K562 (cell line): Measurements from ENCODE around the gene ADM5. TPM values are rescaled to one million over a fixed set of nuclear protein-coding genes. Genes with fewer than 3 reads are reported as not detected.

Source experiments
- ATAC-seq: fragments of 200-7000 bp; cut with Tn5 transposase; 3 replicates; pipeline ENCODE4 v1.9.1; 2020; ENCODE audit warnings: moderate library complexity
- BruUV-seq: library from RNA; stranded (reverse); fragments of 400-500 nt; replicated peaks from 2 replicates; lab custom pipeline; 2021; lab: Mats Ljungman, UMichigan
- CTCF ChIA-PET: fragments of 300-600 bp; formaldehyde crosslinking; extraction: SDS; loops from one replicate; lab custom pipeline; 2021; ENCODE audit warnings: low intra/inter-chr PET ratio; lab: Yijun Ruan, JAX
- POLR2A ChIA-PET: fragments of 300-600, 350-650 bp; sonication (Branson Sonifier 250); formaldehyde crosslinking; extraction: SDS; loops from one replicate; lab custom pipeline; 2021; ENCODE audit warnings: antibody characterized with exemption, inconsistent platforms; lab: Yijun Ruan, JAX
- DNase-seq, 4 experiments: peaks; one replicate each; pipeline versions ENCODE4 v3.0.0 to v3.0.0-alpha.2; 2011 to 2018; ENCODE audit warnings: low spot score in 3 of 4, mixed read lengths in 3 of 4; ENCODE audit errors: extremely low read depth in 1 of 4
- FAIRE-seq: peaks from 2 replicates; lab custom pipeline; 2011; peaks lifted over from hg19 to GRCh38; lab: Jason Lieb, UNC
- H2AFZ ChIP-seq: 2 replicates; pipeline ENCODE4 v1.6.0; 2011; ENCODE audit warnings: low read depth, low read length, control low read depth, inconsistent platforms
- H3K27ac ChIP-seq: fragments of 200-600 bp; 3 replicates; pipeline ENCODE4 v1.8.0; 2011; ENCODE audit warnings: low read depth, mild to moderate bottlenecking, control low read depth, inconsistent platforms, low read length, moderate library complexity, mixed read lengths; ENCODE audit errors: extremely low read depth
- H3K27me3 ChIP-seq, 2 experiments: fragments of 300-600 bp in 1 of 2; 2 replicates in 1 of 2; 3 replicates in 1 of 2; pipeline versions ENCODE4 v1.6.0 to v1.8.0; 2011; ENCODE audit warnings: inconsistent platforms in 2 of 2, low read length in 2 of 2, mild to moderate bottlenecking in 1 of 2, mixed read lengths in 1 of 2, moderate library complexity in 1 of 2; ENCODE audit not compliant: control insufficient read depth in 2 of 2, insufficient read depth in 2 of 2
- H3K36me3 ChIP-seq: fragments of 300-600 bp; 3 replicates; pipeline ENCODE4 v1.8.0; 2011; ENCODE audit warnings: mild to moderate bottlenecking, low read length, inconsistent platforms; ENCODE audit not compliant: control insufficient read depth, insufficient read depth
- H3K4me1 ChIP-seq, 2 experiments: fragments of 200-600 bp in 1 of 2; replicated peaks in 1 of 2; 2 replicates in 1 of 2; 3 replicates in 1 of 2; pipeline versions ENCODE4 v1.5.1 to v1.8.0; 2011; ENCODE audit warnings: inconsistent platforms in 2 of 2, low read length in 2 of 2, mild to moderate bottlenecking in 1 of 2, mixed read lengths in 1 of 2, moderate library complexity in 1 of 2; ENCODE audit not compliant: control insufficient read depth in 2 of 2, insufficient read depth in 2 of 2
- H3K4me2 ChIP-seq: 2 replicates; pipeline ENCODE4 v1.6.1; 2011; ENCODE audit warnings: low read length, control low read depth, inconsistent platforms, mixed read lengths; ENCODE audit not compliant: insufficient read depth
- H3K4me3 ChIP-seq: fragments of 200-600 bp; sonication (generic), shearing (Covaris generic); 2 replicates; pipeline ENCODE4 v1.5.1; 2016; ENCODE audit warnings: control low read depth, inconsistent platforms
- H3K79me2 ChIP-seq: fragments of 200-600 bp; 3 replicates; pipeline ENCODE4 v1.8.0; 2011; ENCODE audit warnings: low read length, inconsistent platforms; ENCODE audit not compliant: control insufficient read depth, insufficient read depth
- H3K9ac ChIP-seq, 2 experiments: 2 replicates each; pipeline versions ENCODE4 v1.6.0 to v1.6.1; 2011; ENCODE audit warnings: low read depth in 2 of 2, low read length in 2 of 2, control low read depth in 1 of 2, inconsistent platforms in 1 of 2, mild to moderate bottlenecking in 1 of 2, mixed read lengths in 1 of 2; ENCODE audit not compliant: insufficient read depth in 1 of 2
- H3K9me1 ChIP-seq: one replicate; pipeline ENCODE4 v1.6.0; 2011; ENCODE audit warnings: inconsistent platforms, mild to moderate bottlenecking, low read length, moderate library complexity; ENCODE audit not compliant: control insufficient read depth, insufficient read depth
- H3K9me3 ChIP-seq: replicated peaks from 2 replicates; pipeline ENCODE4 v1.5.1; 2011; ENCODE audit warnings: low read depth, low read length, inconsistent platforms; ENCODE audit not compliant: control insufficient read depth, insufficient read depth
- H4K20me1 ChIP-seq: replicated peaks from 2 replicates; pipeline ENCODE4 v1.6.1; 2011; ENCODE audit warnings: low read length, inconsistent platforms, mixed read lengths; ENCODE audit not compliant: control insufficient read depth, insufficient read depth
- ARID1B ChIP-seq: fragments of 450-650 bp; IDR thresholded peaks from 2 replicates; pipeline ENCODE4 v1.6.1; 2016; ENCODE audit warnings: antibody characterized with exemption, mild to moderate bottlenecking, inconsistent platforms
- CREM ChIP-seq: IDR thresholded peaks from 2 replicates; pipeline ENCODE4 v1.6.1; 2014; ENCODE audit warnings: antibody characterized with exemption, low read depth
- ESRRA ChIP-seq: fragments of 450-650 bp; IDR thresholded peaks from 2 replicates; pipeline ENCODE4 v1.6.1; 2014; ENCODE audit warnings: low read depth, mild to moderate bottlenecking, moderate library complexity, borderline replicate concordance
- GABPB1 ChIP-seq: sonication (generic); formaldehyde crosslinking; IDR thresholded peaks from 2 replicates; pipeline ENCODE4 v1.8.0; 2022; ENCODE audit warnings: mild to moderate bottlenecking, missing genetic modification reagents
- HDAC1 ChIP-seq, 2 experiments: fragments of 450-650 bp; IDR thresholded peaks; 2 replicates each; pipeline ENCODE4 v1.6.1; 2016 to 2017; ENCODE audit warnings: inconsistent platforms in 1 of 2, mild to moderate bottlenecking in 1 of 2, moderate library complexity in 1 of 2
- LCOR ChIP-seq: sonication (generic); formaldehyde crosslinking; IDR thresholded peaks from 2 replicates; pipeline ENCODE4 v1.8.0; 2022; ENCODE audit warnings: mild to moderate bottlenecking, missing genetic modification reagents
- MAFG ChIP-seq: fragments of 450-650 bp; conservative IDR thresholded peaks from 2 replicates; pipeline ENCODE4 v1.6.1; 2016; ENCODE audit warnings: missing genetic modification characterization, missing compliant biosample characterization
- MECOM ChIP-seq: fragments of 250-450 bp; sonication (Bioruptor Pico); IDR thresholded peaks from 2 replicates; pipeline ENCODE4 v1.8.0; 2022; ENCODE audit warnings: inconsistent platforms
- NBN ChIP-seq: fragments of 450-650 bp; IDR thresholded peaks from 2 replicates; pipeline ENCODE4 v1.6.1; 2016; ENCODE audit warnings: low read depth, mild to moderate bottlenecking
- PHF20 ChIP-seq: fragments of 450-650 bp; IDR thresholded peaks from 2 replicates; pipeline ENCODE4 v1.6.1; 2018; ENCODE audit not compliant: partially characterized antibody
- PTBP1 ChIP-seq: fragments of 200-400 bp; formaldehyde crosslinking; IDR thresholded peaks from 2 replicates; pipeline ENCODE4 v1.6.1; 2017; ENCODE audit warnings: low read depth, low read length
- SRSF7 ChIP-seq: fragments of 200-400 bp; formaldehyde crosslinking; optimal IDR thresholded peaks from 2 replicates; pipeline ENCODE3; 2017; ENCODE audit warnings: mild to moderate bottlenecking, low read depth, low read length
- TARDBP ChIP-seq: fragments of 450-650 bp; IDR thresholded peaks from 2 replicates; pipeline ENCODE4 v1.6.1; 2016
- TCFL5 ChIP-seq: fragments of 250-450 bp; sonication (Bioruptor Pico); conservative IDR thresholded peaks from 2 replicates; pipeline ENCODE4 v1.6.1; 2021; ENCODE audit warnings: mild to moderate bottlenecking, moderate library complexity, matching md5 sums
- XRCC3 ChIP-seq: fragments of 450-650 bp; IDR thresholded peaks from 2 replicates; pipeline ENCODE4 v1.6.1; 2017; ENCODE audit warnings: mild to moderate bottlenecking, moderate library complexity
- ZNF444 ChIP-seq: fragments of 250-450 bp; sonication (Bioruptor Pico); IDR thresholded peaks from 2 replicates; pipeline ENCODE4 v1.4.0; 2020; ENCODE audit warnings: mild to moderate bottlenecking, moderate library complexity
- WGBS: fragments of 100-300 bp; shearing (Covaris generic); methylation state at CpG from one replicate; pipeline ENCODE4 v1.1.6; 2016; ENCODE audit warnings: low coverage, mixed read lengths; ENCODE audit not compliant: insufficient coverage; ENCODE audit errors: missing lambda C conversion rate; 5-methylcytosine and 5-hydroxymethylcytosine counted together
- in situ Hi-C: fragments of 300-500 bp; cut with MboI; formaldehyde crosslinking; loops from 4 replicates; pipeline ENCODE4 v1.15.0; 2018; ENCODE audit warnings: inconsistent platforms, mixed read lengths
- intact Hi-C: fragments of 100-400 bp; cut with micrococcal nuclease; formaldehyde crosslinking; loops from 2 replicates; pipeline ENCODE4 v1.14.2; 2022
- polyA plus RNA-seq, 8 experiments: library from polyadenylated mRNA; depleted of rRNA in 4 of 8; stranded (reverse) in 5 of 8; unstranded in 3 of 8; fragments of >200 nt; fragmentation: Nextera tagmentation in 2 of 8; fragmentation: Illumina TruSeq in 1 of 8; extraction: Ambion mirVana in 2 of 8; extraction: Trizol in 1 of 8; gene quantifications; 2 replicates each; pipeline versions ENCODE4 v1.2.1 to v1.2.3, GENCODE V29; 2011 to 2014; ENCODE audit warnings: inconsistent platforms in 1 of 8, missing spikeins in 1 of 8
- total RNA-seq, 7 experiments: library from RNA; depleted of rRNA in 6 of 7; stranded (reverse); fragments of >200 nt in 6 of 7; fragmentation: Illumina TruSeq in 2 of 7; extraction: Trizol in 2 of 7; gene quantifications; 2 replicates each; pipeline versions ENCODE4 v1.2.1 to v1.2.3, GENCODE V29; 2011 to 2021; ENCODE audit warnings: low replicate concordance in 1 of 7
- TF ChIP-seq, protein P1 (sequence below): sonication (generic); formaldehyde crosslinking; IDR thresholded peaks from 2 replicates; pipeline ENCODE4 v1.8.0; 2022; ENCODE audit warnings: missing genetic modification reagents, mild to moderate bottlenecking, moderate library complexity, borderline replicate concordance
- TF ChIP-seq, protein P2 (sequence below): fragments of 450-650 bp; formaldehyde crosslinking; IDR thresholded peaks from 2 replicates; pipeline ENCODE4 v1.4.0; 2022; ENCODE audit warnings: missing genetic modification characterization
- TF ChIP-seq, protein P3 (sequence below): fragments of 250-450 bp; sonication (Bioruptor Pico); IDR thresholded peaks from 2 replicates; pipeline ENCODE4 v1.8.0; 2021; ENCODE audit warnings: moderate library complexity, mild to moderate bottlenecking, inconsistent platforms

ADM5 gene
- total and polyA plus RNA-seq, 9 of the 15 experiments (the other 6 are each of a cell fraction or from before 2014, with no cell fraction given) = 0.13 to 8.4 (median 2.0) TPM; not detected in 1

DNA sequence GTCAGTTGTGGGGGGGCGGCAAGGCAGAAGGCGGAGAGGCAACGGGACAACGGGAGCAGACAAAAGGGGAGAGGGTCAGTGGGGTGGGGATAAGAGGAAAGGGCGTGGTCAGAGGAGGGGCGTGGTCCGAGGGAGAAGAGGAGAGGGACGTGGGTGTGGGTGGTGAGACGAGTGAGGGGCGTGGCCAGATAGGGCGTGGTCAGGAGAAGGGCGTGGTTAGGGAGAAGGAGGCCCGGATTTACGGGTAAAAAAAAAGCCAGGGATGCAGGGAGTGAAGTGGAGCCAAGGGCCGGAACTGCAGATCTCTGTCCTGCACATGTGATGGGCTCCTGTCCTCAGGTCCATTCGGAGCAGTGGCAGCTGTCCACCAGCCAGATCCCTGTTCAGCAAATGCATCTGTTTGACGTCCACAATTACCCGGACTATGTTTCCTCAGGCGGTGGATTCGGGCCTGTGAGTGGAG, 23.0 kb downstream of the ADM5 start:
- Histone ChIP-seq H3K9me3 (no peaks in the 10 kb centered on the region), H3K9me1 (no peaks in the 10 kb centered on the region), H3K4me3 (peak overlapping the region; percentile 34), H3K27me3 (no peaks in the 10 kb centered on the region), H4K20me1 (no peaks in the 10 kb centered on the region), H3K4me2 (peak overlapping the region; percentile 88), H2AFZ (peak overlapping the region; percentile 93), H3K79me2 (no peaks in the 10 kb centered on the region), H3K36me3 (no peaks in the 10 kb centered on the region), H3K9ac (peak overlapping the region; percentile 31 to 83), H3K27ac (peak overlapping the region; percentile 50; the same call in 2 of the 3 replicates), H3K4me1 (peaks cover 19 to 33% of the 10 kb centered on the region in 2 experiments; a peak in 4 of 5 replicates)
- intact Hi-C loops = loop anchor here (10.0 kb wide), 1 partner anchor 162 kb away; the partner anchor contains the start of genes AKT1S1 and TBC1D17
- in situ Hi-C loops = no loop called here
- FAIRE-seq (peak; percentile 97), DNase-seq (peak; percentile 95 to 97 (median 96)), ATAC-seq (peak; percentile 91)
- BruUV-seq = no TSS peak
- ChIA-PET CTCF (no interaction called here), POLR2A (no interaction called here)
- 23% methylated on average over 8 of the region's 20 CpGs for WGBS
- no peak for TF ChIP-seq TCFL5 (CRISPR knock-in tag)
- peak; percentile 69 for TF ChIP-seq MAFG (tag)
- peak; percentile 21 for TF ChIP-seq PHF20
- 0 out of 2 replicates have a peak, but pooled peaks have one; percentile 36 for TF ChIP-seq GABPB1
- no peak for TF ChIP-seq PTBP1
- TF ChIP-seq, protein P1, sequence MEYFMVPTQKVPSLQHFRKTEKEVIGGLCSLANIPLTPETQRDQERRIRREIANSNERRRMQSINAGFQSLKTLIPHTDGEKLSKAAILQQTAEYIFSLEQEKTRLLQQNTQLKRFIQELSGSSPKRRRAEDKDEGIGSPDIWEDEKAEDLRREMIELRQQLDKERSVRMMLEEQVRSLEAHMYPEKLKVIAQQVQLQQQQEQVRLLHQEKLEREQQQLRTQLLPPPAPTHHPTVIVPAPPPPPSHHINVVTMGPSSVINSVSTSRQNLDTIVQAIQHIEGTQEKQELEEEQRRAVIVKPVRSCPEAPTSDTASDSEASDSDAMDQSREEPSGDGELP = peak; percentile 34; the same call in 1 of the 2 replicates
- TF ChIP-seq LCOR (CRISPR knock-in tag) = no peak
- peak; percentile 56; the same call in 1 of the 2 replicates for TF ChIP-seq ARID1B
- TF ChIP-seq ESRRA = peak; percentile 54; the same call in 1 of the 2 replicates
- TF ChIP-seq SRSF7 = no peak
- peak; percentile 58 for TF ChIP-seq CREM
- peak in 1 of 2 experiments; percentile 76; a peak in 2 of 4 replicates for TF ChIP-seq HDAC1 (IDR thresholded peaks at IDR 0.05)
- TF ChIP-seq MECOM (CRISPR knock-in tag) = no peak
- TF ChIP-seq NBN = peak; percentile 77; the same call in 1 of the 2 replicates
- TF ChIP-seq TARDBP = no peak
- TF ChIP-seq, protein P2, sequence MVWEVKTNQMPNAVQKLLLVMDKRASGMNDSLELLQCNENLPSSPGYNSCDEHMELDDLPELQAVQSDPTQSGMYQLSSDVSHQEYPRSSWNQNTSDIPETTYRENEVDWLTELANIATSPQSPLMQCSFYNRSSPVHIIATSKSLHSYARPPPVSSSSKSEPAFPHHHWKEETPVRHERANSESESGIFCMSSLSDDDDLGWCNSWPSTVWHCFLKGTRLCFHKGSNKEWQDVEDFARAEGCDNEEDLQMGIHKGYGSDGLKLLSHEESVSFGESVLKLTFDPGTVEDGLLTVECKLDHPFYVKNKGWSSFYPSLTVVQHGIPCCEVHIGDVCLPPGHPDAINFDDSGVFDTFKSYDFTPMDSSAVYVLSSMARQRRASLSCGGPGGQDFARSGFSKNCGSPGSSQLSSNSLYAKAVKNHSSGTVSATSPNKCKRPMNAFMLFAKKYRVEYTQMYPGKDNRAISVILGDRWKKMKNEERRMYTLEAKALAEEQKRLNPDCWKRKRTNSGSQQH = peak; percentile 85
- no peak for TF ChIP-seq ZNF444
- no peak for TF ChIP-seq XRCC3
- TF ChIP-seq, protein P3, sequence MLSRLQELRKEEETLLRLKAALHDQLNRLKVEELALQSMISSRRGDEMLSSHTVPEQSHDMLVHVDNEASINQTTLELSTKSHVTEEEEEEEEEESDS (CRISPR knock-in tag) = no peak
